HG02943 (cell line): ENCODE measurements around the gene DMRTB1.

Source experiments
- ATAC-seq: cut with Tn5 transposase; IDR thresholded peaks from one replicate; pipeline ENCODE4 v1.9.1; 2021; ENCODE audit warnings: mild to moderate bottlenecking, low read depth, moderate library complexity; ENCODE audit not compliant: unreplicated experiment

Gene DMRTB1

GRCh38 chr1:53507116-53507820 is 48.1 kb downstream of the DMRTB1 start:
- ATAC-seq: no peak

DNA sequence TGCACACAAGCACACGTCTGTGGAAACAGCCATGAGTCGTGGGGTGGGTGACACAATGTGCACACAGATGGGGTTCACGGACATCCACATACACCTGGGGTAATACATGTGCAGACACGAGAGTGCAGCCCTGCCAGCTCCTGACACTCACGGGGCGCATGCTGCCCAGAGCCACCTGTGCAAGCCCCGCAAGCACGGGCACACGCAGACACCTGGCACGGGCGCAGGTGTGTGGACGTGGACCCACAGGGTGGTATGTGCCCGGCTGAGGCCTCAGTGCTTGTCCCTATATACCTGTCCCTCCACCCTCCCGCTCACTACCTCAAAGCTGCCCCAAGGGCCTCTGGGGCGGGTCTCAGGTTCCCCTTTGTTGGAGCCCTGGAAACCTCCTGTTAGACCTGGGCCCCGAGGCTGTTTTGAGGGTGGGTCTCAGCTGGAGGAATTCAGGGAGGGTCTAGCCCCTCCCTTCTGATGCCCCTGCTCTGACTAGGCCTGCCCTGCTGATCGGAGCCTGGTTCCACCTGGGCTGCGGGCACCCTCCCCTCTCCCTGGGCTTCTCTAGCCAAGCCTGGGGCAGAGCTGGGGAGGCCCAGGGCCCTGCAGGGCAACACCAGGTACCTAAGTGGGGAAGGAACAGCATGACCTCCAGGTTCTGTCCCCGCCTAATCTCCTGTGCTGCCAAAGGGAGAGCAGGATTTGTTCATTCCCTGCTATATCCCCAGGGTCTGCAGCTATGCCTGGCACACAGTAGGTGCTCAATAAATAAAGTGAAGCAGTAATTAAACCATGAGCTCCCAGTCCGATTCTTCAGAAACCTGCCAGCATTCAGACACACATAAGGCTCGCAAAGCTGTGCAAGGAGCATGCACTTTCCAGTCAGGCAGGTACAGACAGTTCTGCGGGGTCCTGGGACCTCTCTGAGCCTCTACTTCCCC is 49.1 kb downstream of the DMRTB1 start:
- ATAC-seq: no peak

GRCh38 chr1:53508991-53509666 is 49.9 kb downstream of the DMRTB1 start:
- ATAC-seq: no peak

DNA sequence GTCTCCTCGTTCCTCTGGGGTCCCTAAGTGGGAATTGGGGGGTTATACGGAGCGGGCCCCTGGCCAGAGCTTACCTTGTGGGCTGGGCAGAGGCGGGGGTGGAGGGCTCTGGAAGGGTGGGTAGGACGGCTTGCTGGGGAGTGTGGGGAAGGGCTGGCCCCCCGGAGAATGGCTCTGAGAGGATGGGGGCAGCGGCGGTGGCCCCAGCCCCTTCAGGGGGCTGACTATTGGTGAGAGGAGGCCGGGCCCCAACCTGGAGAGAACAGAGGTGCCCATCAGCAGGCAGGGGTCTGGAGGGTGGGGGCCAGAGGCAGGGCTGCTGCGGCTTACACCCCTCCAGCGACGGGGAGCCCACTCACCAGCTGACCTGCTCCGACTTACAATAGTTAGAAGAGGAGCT is 50.6 kb downstream of the DMRTB1 start:
- ATAC-seq: no peak

DNA sequence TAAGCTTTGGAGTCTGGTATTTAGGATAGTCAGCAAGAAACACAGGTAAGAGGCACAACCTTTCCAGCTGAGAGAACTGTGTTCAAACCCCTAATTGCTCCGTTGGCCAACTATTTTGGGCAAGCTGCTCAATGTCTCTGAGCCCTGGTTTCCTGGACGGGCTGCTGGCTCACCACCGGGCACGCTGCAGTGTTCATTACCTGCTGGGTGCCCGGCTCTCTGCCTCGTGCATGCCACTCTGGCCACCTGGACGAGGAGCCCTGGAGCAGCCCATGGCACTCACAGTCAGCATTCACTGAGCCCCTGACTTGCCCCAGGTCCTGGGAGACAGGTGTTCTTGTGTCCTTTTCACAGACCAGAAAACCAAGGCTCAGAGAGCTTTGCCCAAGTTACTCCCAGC is 51.0 kb downstream of the DMRTB1 start:
- no peak for ATAC-seq

GRCh38 chr1:53511323-53511932 is 52.2 kb downstream of the DMRTB1 start:
- no peak for ATAC-seq

GRCh38 chr1:53511933-53512806 is 53.0 kb downstream of the DMRTB1 start:
- no peak for ATAC-seq

DNA sequence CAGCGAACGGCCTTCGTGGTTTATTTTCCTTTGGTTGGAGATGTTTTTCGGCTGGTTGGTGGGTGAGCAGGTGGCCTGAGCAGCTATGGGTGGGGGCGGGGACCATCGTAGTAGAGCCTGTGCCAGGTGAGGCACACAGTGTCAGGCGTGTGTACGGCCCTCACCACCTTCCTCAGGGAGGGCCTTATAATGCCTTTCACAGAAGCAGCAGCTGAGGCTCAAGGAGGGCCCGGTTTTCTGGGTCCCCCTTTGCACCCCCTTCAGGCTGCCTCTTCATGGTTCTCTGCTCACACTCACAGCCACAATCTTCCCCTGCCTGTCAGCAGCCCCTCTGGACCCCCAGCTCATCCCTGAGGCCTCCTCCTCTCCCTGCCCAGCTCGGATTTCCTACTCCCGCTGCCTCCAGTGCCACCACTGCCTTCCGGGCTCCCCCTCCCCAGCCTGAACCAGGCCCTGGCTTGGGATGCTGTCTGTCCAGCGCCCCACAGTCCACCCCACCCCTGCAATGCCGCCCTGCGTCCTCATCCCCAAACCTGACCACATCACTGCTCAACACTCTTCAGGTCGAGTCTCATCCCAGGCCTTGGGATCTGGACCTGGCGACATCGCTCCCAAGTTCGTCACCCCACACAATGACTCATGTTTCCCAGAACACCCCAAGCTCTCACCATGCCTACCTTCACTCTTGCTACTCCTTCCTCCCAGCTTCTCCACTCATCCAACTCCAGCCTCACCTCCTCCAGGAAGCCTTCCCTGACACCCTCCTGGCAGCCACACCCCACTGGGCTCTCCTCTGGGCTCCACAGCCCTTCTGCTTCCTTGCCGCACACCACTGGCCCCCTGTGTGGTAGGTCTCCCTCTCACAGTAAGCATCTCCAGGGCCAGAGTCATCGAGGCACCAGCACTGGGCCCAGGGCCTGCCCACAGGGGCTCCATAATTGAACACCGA is 53.9 kb downstream of the DMRTB1 start:
- no peak for ATAC-seq

DNA sequence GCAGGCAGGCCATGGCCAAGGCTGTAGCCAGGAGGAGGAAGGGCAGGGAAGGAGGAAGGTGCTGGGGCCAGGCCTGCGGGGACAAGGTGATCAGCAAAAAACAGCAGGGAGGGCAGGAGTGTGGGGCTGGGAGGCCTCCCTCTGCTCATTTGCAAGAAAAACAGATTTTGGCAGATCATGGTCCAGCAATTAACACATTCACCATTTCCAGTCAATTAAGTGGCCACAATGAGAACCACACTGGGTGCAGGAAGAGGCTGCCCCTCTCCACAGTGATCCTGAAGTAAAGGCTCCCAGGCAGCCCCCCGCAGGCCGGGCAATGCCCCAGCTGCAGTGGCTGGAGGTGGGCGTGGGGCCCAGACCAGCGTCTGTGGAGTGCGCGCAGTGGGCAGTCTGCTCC is 54.6 kb downstream of the DMRTB1 start:
- ATAC-seq: no peak

GRCh38 chr1:53514436-53514835 is 55.2 kb downstream of the DMRTB1 start:
- no peak for ATAC-seq

DNA sequence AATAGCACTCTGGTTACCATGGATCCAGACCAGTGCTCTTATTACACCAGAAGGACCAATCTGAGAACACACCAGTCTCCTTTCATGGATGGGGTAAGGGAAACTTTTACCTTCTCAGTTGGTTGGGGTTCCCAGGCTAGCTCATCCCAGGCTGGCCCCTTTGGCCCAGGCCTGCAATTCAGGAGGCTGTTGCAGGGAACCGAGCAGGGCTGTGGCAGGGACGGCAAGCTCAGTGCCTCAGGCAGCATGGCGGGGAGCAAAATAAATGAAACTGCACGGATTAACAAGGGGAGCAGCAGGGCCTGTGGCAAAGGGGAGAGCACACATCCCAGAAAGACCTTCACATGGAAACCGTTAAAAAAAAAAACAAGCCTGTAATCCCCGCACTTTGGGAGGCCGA is 57.0 kb downstream of the DMRTB1 start:
- no peak for ATAC-seq
